HG03060 (cell line): Measurements from ENCODE around the gene CDH12.
"Not testable (repeated sequence)": the region's sequence is repeated elsewhere in the genome, so short reads cannot be mapped to it uniquely, and the experiment has no call there.

Source experiments
- ATAC-seq: cut with Tn5 transposase; IDR thresholded peaks from one replicate; pipeline ENCODE4 v1.9.1; 2021; ENCODE audit warnings: low read depth, moderate number of reproducible peaks; ENCODE audit not compliant: unreplicated experiment

Gene CDH12

DNA sequence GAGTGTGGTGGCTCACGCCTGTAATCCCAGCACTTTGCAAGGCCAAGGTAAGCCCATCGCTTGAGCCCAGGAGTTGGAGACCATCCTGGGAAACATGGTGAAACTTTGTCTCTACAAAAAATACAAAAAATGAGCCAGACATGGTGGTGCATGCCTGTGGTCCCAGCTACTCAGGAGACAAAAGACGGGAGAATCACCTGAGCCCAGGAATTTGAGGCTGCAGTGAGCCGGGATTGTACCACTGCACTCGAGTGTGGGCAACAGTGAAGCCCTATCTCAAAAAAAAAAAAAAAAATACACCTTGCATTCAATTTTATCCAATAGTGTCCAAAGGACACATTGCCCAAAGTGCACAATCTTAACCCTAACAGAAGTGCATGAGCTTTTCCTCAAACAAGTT lies 372.8 kb downstream of the CDH12 start:
- no peak for ATAC-seq

DNA sequence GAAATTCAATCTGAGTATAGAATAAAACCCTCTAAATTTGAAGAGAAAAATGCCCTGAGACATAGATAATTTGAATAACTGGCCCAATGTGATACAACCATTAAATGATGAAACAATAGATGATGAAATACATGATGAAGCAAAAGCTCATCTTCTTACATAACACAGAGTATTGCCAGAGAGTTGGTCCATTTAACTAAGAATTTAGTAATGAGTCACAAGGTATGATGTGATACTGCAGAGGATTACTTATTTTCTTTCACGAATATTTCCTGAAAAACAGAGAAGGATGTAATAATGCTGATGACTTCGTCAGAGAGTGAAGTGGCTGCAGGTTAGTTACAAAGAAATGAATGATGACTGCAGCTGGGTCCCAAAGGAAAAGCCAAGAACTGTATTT lies 379.3 kb downstream of the CDH12 start:
- ATAC-seq = no peak

DNA sequence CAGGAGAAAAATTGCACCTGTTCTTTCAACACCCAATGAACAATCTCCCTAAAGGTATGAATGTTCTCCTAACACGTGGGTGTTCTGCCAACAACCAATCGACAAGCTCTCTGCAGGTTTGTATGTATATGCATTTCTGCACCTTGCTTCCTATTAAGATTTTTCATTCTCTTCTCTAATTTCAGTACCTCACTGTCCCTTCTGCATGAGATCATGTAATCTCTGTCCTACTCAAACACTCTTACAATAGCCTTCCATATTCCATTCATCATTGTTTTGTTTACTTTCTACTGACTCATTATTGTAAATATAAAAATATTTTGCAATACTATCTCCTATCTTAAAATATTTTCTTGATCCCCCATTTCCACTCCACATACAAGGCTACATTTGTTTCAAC lies 382.0 kb downstream of the CDH12 start:
- ATAC-seq = no peak

DNA sequence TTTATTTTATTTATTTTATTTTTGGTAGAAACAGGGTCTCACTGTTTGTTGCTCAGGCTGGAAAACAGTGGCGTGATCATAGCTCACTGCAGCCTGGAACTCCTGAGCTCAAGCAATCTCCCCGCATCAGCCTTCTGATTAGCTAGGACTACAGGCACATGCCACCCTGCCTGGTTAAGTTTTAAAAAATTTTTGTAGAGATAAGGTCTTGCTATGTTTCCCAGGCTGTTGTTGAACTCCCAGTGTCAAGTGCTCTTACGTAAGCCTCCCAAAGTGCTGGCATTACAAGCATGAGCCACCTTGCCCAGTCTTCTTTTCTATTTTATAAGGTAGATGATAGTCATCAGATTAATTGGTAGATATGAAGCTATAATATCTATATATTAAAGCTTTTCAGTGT lies 382.7 kb downstream of the CDH12 start:
- no peak for ATAC-seq

DNA sequence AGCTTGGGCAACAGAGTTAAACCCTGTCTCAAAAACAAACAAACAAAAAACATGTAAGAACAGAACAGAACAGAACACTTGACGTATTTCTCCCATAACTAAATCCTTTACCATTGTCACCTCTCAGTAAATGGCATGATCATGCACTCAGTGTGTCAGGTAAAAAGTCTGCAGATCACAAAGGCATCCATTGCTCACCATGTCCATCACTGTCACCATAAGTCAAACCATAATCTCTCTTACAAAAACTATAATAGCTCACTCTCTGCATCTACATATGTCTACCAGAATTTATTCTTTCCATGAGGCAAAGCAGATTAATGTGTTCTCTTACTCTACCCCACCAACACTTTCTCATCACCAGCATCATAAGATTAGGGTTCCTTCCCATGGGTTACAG lies 387.5 kb downstream of the CDH12 start:
- ATAC-seq = no peak

DNA sequence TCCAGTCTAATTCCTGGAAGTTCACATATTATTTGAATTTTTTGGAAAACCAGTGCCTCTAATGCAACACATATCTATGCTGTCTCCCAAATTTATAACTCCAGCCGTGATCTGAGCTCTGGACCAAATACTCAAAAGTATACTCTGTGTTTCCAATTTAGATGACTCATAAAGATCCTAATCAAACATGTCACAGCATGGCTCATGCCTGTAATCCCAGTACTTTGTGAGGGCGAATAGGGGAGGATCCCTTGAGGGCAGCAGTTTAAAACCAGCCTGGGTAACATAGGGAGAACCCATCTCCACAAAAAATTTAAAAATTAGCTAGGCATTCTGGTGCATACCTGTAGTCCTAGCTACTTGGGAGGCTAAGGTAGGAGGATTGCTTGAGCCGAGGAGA lies 388.0 kb downstream of the CDH12 start:
- no peak for ATAC-seq

DNA sequence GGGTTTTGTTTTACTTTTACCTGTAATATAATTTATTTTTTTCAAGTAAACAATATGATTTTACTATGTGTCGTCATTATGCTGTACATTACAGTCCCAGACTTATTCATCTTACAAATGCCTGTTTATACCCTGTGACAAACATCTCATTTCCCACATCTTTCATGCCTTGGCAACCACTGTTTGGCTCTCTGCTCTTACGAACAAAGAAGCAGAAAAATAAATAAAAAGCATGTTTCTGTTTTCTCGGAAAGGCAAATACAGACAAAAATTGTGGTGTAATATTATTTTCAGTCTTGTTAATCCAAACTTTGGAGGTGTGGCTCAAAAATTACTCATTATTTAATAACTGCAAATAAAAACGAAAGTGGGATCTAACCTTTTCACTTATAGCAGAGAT lies 393.0 kb downstream of the CDH12 start:
- no peak for ATAC-seq

DNA sequence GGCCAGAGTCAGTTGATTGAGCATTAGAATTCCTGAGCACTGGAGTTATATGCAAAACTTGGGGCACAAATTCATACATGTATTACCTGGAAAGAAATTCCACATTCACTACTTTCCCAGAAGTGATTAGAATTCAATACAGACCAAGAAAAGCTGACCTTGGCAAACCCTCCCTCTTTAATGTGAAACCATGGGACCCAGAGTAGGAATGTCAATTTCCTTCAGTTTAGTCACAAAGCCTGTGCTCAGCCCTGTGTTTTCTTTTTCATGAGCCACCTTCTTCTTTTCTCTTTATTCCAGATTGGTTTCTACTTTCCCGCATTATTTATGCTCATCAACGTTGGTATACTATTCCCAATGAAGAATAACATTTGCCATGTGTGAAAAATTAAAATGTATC lies 420.2 kb downstream of the CDH12 start:
- no peak for ATAC-seq

DNA sequence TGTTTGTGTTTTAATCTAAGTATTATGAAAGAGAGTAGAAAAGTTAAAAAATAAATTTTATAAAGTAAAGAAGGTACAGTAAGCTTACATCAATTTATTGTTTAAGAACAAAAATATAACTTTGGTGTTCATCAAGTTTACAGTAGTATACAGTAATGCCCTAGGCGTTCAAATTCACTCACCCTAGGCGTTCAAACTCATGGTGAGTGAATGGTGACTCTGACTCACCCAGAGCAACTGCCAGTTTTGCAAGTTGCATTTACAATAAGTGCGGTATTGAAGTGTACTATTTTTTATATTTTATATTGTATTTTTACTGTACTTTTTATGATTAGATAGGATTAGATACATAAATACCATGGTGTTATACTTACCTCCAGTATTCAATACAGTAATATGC lies 421.3 kb downstream of the CDH12 start:
- ATAC-seq = no peak

DNA sequence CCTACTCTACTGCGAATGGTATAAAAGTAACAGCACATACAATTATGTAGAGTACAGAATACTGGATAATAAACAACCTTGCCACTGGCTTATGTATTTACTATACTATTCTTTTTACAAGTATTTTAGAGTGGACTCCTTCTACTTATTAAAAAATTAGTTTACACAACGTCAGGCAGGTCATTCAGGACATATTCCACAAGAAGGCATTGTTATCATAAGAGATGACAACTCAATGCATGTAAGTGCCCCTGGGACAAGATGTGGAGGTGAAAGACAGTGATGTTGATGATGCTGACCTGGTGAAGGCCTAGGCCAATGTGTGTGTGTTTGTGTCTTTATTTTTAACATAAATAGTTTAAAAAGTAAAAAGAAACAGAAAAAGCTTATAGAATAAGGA lies 421.7 kb downstream of the CDH12 start:
- ATAC-seq = no peak

DNA sequence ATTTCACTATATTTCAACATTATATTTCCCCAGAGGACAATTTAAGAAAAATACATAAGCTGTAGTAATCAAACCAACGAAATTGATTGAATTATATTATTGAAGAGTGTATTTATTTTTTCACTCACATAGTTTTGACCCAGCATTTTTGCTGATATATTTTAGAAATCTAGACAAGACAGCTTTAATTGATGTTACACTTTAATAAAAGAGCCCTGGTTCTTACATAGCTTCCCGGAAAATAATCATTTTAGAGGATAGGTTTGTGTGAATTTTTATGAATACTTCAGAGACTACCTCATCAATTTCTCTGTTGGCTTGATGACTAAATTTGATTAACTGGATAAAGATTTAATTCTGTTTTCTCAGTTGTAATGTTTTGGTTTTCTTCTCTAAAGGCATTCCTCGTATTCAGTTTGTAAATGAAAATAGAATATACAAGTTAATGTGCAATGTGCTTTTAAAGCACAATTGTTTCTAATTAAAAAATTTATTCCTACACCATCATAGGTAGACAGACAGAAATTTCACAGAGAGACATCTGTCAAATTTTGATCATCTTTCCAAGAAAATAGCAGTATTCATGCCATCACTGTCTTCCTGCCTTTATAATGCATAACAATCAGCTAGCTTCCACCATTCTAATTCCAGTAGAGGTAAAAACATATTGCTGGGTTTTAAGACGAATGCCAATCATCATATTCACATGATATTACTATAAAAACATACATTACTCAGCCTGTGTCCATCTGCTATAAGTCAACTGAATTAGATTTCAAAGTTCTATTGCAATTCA lies 441.4 kb downstream of the CDH12 start:
- no peak for ATAC-seq

DNA sequence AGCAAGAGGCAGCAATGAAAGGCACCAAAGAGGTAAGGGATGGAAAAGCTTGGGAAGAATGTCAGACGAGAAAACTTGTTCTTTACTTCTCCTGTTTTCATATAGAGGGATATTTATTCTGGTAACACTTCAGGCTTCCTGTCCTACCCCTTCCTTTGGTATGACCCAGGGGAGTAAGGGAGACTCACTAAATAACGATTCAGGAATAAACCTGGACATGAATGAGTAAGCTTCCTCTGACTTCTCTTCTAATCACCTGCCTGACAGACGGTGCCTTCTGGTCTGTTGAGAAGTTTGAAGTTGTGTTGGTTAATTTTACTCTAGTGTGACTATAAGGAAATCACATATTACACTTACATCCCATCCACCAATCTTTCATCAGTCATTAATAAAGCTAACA lies 461.2 kb downstream of the CDH12 start:
- no peak for ATAC-seq

DNA sequence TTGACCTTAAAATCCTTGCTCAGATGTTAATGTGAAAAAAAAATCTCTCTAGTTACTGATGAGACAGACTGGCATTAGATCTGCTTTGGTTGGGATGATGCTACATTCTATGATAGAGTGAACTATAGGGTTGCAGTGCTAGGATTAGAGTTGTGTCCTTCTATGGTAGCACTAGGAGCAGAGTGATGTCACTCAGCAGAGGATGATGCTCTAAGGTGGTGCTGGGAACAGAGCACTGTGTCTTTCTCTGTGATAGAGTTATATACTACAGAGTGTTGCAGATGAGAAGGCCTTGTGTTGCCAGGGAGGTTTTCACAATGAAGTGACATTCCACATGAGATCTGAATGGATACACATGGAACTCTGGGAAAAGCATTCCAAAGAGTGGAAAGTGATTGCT lies 462.3 kb downstream of the CDH12 start:
- ATAC-seq = no peak

DNA sequence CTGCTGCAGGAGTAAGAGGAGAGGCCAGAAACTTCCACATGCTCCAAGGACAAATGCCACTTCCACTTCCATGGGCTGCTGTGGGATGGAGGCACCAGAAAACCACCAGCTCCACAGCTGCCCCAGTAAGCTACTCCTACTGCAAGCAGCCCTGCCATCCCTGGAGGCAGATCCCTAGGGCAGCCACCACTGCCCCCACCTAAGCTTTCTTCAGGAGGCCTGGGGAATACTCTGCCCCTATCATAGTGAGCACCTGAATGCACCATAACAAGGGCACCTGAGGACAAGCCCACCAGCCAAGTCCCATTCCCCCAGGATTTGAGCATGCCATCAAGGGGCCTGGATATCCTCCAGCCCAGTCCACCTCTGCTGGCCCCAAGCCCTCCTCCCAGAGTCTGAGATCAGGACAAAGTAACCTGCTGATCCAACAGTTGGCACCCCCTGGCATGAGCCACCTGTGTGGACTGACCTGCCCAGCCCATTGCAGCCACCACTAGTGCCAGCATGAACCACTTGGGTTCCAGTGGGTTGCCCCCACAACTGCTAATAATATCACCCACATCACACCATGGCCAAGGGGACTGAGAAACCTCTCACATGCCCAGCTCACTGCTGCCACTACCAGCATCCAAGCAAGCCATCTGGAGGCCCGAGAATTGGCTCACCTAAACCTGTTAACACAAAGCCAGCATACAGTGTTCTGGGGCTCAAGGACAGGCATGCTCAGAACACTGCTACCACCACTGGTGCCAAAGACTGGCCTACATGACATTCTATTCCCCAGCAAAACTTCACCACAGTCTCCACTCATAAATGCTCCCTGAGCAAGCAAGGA lies 480.1 kb downstream of the CDH12 start:
- ATAC-seq = no peak

DNA sequence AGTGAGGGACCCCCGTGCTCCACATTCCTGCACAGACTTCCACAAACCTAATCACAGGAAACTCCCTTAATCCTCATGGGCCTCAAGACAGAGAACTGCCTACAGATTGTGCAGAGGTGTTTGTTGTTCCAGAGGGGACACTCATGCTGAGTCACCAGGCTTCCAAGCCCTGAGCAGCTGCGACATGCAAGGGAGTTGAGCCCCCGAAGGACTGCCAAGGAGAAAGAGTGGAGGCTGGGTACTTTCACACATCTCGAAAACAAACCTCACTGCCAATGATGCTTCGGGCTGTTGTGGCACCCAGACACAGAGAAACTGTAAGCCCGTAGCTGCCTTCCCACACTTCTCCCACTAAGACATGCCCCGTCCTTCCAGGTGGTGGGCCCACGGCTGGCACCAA lies 480.8 kb downstream of the CDH12 start:
- no peak for ATAC-seq

DNA sequence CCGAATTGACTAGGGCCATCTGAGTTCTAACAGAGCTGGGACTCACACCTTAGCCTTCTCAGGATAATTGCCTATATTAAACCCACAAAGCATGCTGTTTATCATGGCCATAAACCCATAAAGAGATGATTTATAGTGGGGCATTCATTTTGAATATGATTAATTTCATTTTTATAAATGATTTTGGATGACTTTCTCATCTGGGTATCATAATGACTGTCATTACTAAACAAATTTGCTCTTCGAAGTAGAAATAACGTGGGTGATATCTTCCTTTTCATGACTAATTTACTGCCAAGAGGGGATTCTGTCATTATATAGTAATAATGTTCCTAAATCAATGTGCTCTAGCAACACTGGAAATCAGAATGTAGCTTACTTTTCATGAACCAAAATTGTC lies 498.2 kb downstream of the CDH12 start:
- ATAC-seq = no peak

DNA sequence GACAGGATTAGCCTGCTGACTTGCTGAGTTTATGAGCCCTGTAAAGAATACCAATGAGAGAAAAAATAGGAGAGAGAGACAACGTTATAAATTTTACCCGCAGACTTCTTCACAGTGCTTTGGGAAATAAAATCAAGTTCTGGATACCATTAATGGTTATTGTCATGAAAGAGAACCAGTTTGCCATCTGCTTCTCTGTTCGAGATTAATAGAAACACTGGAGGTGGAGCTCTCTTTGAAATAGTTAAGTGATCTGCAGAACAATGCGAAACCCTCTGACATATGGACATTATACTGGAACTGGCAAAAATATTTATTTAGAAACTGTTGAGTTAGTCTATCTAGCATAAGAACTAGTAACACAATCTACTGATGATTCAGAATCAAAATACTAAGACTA lies 500.7 kb downstream of the CDH12 start:
- no peak for ATAC-seq

DNA sequence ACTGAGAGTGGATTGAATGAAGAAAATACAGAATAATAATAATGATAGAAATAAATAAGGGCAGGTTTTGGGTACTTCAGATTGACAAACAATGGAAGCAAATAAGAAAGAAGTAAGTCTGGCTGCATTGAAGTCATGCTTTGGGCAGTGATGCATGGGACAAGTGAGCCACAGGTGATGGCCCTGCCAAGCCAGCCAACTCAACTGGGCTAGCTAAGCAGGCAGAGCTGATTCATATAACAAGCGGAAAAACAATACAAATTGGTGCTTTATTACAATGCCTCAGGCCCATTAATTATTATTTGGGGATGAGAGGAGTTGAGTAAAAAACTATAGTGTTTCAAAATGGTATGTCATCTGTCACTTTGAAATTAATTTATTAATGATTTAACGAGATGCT lies 502.0 kb downstream of the CDH12 start:
- no peak for ATAC-seq

DNA sequence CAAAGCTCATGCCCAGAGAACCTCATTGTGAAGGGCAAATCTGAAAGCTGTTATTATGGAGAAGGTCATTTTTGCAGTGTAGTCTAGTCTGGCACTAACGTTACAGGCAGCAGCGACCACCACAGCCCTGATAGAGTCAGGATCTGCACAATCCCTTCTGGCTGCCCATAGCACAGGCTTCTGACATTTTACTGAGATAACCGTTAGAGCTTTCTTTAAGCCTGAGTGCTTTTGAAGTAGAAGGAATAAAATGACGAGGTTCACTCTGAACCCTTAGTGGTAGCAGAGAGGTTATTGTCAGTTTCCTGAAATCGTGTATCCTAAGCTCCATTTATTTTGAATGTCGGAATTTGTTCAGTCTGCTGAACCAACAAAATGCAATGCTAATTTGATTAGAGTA lies 505.1 kb downstream of the CDH12 start:
- no peak for ATAC-seq

DNA sequence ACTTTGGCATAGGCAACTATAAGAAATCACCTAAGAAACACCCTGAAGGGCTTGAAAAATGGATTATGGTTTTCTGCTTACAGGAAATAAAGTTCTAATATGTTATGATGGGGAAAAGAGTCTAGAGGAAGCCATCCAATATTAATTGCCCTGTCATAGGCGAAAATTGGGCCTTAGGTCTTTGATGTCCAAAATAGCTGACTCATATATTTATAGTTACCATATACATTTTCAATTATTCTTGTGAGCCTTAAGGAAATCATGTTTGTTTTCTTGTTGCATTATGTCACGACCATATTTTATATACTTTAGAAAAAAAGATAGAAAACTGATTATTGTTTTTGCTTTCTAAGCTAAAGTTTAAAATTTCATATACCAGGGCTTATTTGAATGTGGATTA lies 509.1 kb downstream of the CDH12 start:
- no peak for ATAC-seq

DNA sequence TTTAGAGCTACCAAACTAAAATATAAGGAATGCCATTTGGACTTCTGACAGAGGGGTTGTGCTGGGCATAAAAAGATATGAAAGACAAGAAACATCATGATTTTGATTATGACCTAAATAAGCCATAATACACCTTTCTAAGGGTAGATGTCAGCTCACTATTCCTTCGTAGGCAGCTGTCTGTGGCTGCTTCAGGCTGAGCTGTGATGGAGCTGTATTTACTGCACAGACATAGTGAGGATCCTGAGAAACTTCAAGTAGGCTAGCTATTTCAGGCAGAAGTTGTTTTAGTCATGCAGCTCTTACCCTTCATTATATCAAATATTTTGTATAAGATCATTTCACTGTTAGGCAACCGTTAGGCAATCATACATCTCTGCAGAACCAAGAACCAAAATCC lies 511.7 kb downstream of the CDH12 start:
- no peak for ATAC-seq

DNA sequence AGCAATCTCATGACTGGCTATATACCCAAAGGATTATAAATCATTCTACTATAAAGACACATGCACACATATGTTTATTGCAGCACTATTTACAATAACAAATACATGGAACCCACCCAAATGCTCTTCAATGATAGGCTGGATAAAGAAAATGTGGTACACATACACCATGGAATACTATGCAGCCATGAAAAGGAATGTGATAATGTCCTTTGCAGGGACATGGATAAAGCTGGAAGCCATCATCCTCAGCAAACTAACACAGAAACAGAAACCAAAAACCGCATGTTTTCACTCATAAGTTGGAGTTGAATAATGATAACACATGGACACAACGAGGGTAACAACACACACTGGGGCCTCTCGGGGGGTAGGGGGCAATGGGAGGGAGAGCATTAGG lies 520.2 kb downstream of the CDH12 start:
- not testable (repeated sequence) for ATAC-seq
